GM18520 (cell line): ENCODE measurements around the gene MACROD2.
"Not testable (repeated sequence)": the region's sequence is repeated elsewhere in the genome, so short reads cannot be mapped to it uniquely, and the experiment has no call there.

Experiments used
- ATAC-seq: cut with Tn5 transposase; IDR thresholded peaks from one replicate; pipeline ENCODE4 v1.9.1; 2021; ENCODE audit not compliant: unreplicated experiment

Gene MACROD2

GRCh38 chr20:15937179-15937578 lies 1941.9 kb downstream of the MACROD2 start:
- ATAC-seq, result no peak

- ATAC-seq, result no peak
These were observed 1943.5 kb downstream of the MACROD2 start for GRCh38 chr20:15938847-15939246.

- no peak for ATAC-seq
These were observed 1944.8 kb downstream of the MACROD2 start for GRCh38 chr20:15940127-15940526.

- ATAC-seq, result no peak
These were observed 1946.8 kb downstream of the MACROD2 start for GRCh38 chr20:15942130-15942529.

- no peak for ATAC-seq
These were observed 1950.0 kb downstream of the MACROD2 start for GRCh38 chr20:15945289-15945688.

GRCh38 chr20:15949391-15949790 lies 1954.1 kb downstream of the MACROD2 start:
- ATAC-seq, result no peak

- ATAC-seq, result no peak
These were observed 1956.3 kb downstream of the MACROD2 start for GRCh38 chr20:15951658-15952057.

GRCh38 chr20:15958142-15958541 lies 1962.8 kb downstream of the MACROD2 start:
- no peak for ATAC-seq

- no peak for ATAC-seq
These were observed 1969.8 kb downstream of the MACROD2 start for GRCh38 chr20:15965165-15965564.

- ATAC-seq, result no peak
These were observed 1972.0 kb downstream of the MACROD2 start for GRCh38 chr20:15967334-15967733.

GRCh38 chr20:15976047-15976736 lies 1980.9 kb downstream of the MACROD2 start:
- no peak for ATAC-seq

GRCh38 chr20:15977026-15977425 lies 1981.7 kb downstream of the MACROD2 start:
- ATAC-seq, result no peak

GRCh38 chr20:15977758-15978157 lies 1982.4 kb downstream of the MACROD2 start:
- no peak for ATAC-seq

GRCh38 chr20:15985494-15986368 lies 1990.4 kb downstream of the MACROD2 start:
- ATAC-seq, result not testable (repeated sequence)

GRCh38 chr20:15986690-15987089 lies 1991.4 kb downstream of the MACROD2 start:
- peak; percentile 82 for ATAC-seq

- no peak for ATAC-seq
These were observed 1996.0 kb downstream of the MACROD2 start for GRCh38 chr20:15991279-15991678.

- ATAC-seq, result no peak
These were observed 1997.2 kb downstream of the MACROD2 start for GRCh38 chr20:15992564-15992963.

GRCh38 chr20:16000112-16000511 lies 2004.8 kb downstream of the MACROD2 start:
- ATAC-seq, result no peak

- no peak for ATAC-seq
These were observed 2006.0 kb downstream of the MACROD2 start for GRCh38 chr20:16001286-16001685.

- ATAC-seq, result no peak
These were observed 2008.0 kb downstream of the MACROD2 start for GRCh38 chr20:16003310-16003709.

GRCh38 chr20:16004108-16004854 lies 2009.0 kb downstream of the MACROD2 start:
- no peak for ATAC-seq
